ENCODE measurements around the gene RB1.

RB1 gene

DNA sequence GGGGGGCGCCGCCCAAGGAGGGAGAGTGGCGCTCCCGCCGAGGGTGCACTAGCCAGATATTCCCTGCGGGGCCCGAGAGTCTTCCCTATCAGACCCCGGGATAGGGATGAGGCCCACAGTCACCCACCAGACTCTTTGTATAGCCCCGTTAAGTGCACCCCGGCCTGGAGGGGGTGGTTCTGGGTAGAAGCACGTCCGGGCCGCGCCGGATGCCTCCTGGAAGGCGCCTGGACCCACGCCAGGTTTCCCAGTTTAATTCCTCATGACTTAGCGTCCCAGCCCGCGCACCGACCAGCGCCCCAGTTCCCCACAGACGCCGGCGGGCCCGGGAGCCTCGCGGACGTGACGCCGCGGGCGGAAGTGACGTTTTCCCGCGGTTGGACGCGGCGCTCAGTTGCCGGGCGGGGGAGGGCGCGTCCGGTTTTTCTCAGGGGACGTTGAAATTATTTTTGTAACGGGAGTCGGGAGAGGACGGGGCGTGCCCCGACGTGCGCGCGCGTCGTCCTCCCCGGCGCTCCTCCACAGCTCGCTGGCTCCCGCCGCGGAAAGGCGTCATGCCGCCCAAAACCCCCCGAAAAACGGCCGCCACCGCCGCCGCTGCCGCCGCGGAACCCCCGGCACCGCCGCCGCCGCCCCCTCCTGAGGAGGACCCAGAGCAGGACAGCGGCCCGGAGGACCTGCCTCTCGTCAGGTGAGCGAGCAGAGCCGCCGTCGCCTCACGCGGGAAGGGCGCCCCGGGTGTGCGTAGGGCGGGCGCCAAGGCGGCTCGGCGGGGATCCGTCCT, at the start of gene RB1:
RB1 (plus strand) TSS at position 393 of the 784 bp plus-strand sequence; CDS start at position 555, 162 bp downstream.
- DNase-seq: peak; percentile 4 to 51

DNA sequence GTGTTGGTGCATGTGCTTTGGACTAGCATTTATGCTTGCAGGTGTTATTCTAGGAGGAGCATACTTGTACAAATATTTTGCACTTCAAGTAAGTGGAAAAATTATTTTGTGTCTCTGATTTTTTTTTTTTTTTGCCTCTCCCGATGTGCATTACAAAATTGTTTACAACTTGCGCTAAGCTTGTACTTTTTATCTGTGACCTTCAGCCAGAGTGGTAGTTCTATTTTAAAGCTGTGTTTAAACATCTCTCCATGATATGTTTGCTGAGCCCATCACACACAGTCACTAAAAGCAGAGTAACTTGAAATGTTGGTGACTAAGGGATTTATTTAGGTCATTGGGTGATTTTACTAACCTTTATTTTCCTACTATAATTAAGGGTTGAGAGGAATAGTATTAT, 49.7 kb upstream of the RB1 start:
- DNase-seq: no peak

DNA sequence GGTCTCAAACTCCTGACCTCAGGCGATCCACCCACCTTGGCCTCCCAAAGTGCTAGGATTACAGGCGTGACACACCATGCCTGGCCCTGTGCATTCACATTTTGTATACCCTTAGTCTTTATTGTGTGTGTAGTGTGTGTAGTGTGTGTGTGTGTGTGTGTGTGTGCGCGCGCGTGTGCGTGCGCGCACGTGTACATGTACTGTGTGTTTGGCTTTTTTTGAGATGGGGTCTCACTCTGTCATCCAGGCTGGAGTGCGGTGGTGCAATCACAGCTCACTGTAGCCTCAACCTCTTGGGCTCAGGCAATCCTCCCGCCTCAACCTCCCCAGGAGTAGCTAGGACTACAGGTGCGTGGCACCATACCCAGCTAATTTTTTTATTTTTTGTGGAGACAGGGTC, 48.5 kb upstream of the RB1 start:
- DNase-seq: no peak

DNA sequence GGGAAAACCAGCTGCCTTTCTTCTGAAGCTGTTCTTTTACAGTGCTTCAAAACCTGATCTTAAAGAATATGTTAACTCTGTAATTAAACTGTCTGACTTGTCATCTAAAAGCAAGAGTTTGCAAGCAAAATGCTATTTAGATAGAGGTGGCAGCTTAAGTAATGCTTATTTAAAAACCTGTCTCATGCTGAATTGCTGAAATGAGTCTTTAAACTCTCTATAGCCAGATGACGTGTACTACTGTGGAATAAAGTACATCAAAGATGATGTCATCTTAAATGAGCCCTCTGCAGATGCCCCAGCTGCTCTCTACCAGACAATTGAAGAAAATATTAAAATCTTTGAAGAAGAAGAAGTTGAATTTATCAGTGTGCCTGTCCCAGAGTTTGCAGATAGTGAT, 47.6 kb upstream of the RB1 start:
- DNase-seq: no peak

DNA sequence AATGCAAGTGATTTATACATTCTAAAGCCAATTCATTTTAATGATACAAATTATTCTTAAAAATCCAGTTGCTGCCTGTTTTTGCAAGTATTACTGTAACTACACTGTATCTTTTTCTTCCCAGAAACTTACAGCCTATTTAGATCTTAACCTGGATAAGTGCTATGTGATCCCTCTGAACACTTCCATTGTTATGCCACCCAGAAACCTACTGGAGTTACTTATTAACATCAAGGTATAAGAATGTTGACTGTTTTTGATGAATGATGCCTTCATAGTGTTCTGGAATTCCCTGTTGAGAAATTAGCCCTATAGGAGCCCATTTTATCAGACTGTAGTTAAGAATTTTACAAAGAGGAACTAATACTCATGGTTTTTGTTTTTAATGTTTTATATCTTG, 45.5 kb upstream of the RB1 start:
- no peak for DNase-seq

DNA sequence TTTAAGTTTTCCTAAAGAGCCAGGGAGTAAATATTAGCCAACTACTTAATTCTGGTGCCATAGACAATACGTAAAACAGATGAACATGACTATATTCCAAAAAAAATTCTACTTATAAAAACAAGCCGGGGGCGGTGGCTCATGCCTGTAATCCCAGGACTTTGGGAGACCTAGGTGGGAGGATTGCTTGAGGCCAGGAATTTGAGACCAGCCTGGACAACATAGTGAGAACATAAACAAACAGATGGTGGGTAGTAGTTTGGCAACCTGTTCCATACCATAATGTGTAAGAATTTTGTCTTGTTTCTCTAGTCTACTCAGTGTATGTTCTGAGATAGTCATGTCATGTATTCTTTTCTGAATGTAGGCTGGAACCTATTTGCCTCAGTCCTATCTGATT, 45.1 kb upstream of the RB1 start:
- no peak for DNase-seq

DNA sequence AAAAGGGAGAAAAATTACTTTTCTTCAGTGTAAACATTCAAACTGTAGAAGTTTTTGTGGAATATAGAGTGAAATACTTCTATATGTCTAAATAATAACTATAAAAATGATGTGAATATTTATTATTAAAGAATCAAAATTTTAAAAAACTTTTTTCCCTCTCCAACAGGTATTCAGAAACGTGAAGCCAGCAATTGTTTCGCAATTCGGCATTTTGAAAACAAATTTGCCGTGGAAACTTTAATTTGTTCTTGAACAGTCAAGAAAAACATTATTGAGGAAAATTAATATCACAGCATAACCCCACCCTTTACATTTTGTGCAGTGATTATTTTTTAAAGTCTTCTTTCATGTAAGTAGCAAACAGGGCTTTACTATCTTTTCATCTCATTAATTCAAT, 42.6 kb upstream of the RB1 start:
- no peak for DNase-seq

DNA sequence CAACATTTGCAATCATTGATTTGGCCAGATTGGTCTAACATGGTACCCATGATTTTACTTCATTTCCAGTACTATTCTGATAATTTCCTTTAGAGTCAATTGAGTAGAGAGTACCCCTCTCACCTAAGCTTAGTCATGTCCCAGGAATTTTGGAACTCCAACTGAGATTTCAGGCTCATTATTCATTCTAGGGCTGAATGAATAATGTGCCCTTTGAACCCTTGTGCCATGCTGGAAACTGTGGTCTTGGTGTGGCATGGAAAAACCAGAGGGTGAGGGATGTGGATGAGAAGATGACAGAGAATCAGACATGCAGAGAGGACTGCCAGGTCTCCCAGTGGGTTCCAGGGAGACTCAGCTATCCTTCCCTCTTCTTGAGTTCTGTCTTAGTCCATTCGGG, 40.4 kb upstream of the RB1 start:
- DNase-seq: no peak

DNA sequence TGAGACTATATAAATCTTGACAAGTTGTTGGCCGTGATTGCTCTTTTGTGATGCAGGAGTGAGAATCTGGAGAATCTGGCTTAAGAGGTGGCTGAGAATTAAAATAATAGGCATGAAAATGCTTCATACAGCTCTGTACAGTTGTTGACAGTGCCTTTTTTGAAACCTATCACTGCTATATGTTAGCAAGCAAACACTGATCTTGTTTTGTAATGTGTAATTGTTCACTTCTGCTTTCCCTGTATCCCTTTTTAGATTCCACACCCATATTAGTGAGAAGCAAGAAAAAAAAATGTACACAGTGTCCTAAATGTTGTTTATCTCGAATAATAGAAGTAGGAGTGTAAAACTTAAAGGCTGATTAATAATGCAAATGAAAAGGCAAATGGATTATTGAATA, 39.5 kb upstream of the RB1 start:
- DNase-seq: no peak

DNA sequence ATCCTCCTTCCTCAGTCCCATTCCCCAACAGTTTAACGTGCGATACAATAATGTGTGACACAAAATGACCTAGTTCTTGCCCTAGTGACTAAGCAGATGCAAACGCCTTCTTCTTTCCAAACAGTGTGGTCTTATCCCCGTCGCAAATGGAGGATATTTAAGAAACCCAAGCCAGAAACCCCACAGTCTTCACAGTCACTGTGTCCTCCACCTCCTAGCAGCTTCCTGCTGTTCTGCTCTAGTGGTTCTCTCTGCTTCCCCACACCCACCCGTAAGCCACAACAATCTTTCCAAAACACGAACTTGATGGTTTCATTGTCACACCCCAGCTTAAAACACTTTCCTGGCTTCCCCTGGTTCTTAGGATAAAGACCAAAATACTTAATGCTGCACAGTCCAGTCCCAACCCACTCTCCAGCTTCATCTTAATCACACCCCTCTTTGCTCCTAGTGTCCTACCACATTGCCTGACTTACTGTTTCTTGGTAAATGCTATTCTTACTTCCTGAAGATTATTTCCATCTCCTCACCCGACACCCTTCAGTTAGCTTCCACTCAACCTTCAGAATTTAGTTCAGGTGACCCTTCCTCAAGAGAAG, 38.2 kb upstream of the RB1 start:
- DNase-seq: no peak

DNA sequence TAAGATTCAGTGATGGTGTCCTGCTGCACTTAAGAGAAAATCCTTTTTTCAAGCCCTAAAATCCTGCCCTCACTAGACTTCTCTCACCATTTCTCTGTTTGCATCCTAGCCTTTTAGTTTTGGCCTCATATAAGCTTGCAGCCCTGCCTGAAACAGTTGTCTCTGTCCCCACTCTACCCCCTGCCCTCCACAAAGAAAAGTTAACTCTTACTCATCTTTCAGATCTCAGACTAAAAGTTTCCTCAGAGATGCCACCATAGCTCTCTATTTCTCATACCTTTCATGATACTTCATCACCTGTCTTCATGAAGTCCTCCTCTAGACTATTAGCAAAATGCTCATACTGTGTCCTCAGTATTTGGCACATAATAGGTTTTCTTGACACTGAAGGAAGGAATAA, 37.4 kb upstream of the RB1 start:
- DNase-seq: no peak

DNA sequence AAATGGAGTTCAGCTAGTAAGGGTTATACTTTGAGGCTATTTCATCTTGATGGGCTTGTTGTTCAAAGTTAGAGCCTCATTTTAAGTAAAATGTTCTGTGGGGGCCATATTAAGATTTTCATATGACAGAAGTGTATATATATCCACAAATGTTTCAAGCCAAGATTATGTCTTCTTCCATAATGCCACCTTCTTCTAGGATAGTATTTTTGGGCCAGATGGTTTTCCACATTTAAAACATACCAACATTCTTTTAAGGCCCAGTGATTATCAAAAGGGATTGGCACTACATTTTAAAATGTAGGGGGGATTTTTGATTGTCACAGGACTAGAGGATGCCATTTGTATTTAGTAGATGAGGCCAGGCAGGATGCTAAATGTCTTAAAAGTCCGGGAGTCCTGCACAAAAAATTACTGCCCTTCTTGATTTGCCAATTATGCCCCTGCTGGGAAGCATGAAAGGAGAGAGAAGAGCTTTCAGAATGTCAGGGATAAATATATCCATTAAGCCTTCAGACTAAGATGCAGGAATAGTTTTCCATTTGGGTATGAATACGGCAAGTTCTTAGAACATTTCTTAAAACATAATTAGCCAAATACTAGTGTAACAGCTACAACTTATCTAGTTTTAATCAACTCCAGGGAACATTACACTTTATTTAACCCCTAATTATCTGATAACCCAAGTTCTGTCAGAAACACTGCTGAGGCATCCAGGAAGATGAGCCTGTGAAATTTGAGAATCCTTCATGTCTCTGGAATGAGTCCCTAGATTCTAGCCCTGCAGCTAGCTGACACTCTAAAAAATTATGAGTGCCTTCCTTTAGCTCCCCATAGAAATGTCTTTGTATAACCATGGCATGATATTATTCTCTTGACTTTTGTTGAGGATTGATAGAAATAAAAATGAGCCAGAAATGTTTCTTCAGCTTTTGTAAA, 36.6 kb upstream of the RB1 start:
- DNase-seq: no peak

DNA sequence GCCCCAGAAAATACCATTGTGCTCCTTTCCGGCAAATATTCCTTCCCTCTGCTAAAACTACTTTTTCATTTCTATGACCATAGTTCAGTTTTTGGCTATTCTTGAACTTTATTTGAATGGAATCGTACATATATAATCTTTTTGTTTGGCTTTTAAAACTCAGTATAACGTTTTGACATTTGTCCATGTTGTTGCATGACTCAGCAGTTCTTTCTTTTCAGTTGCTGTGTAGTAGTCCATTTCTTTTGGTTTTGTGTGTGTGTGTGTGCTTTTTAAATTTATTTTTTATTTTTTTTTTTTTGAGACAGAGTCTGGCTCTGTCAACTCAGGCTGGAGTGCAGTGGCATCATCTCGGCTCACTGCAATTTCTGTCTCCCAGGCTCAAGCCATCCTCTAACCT, 35.5 kb upstream of the RB1 start:
- no peak for DNase-seq

DNA sequence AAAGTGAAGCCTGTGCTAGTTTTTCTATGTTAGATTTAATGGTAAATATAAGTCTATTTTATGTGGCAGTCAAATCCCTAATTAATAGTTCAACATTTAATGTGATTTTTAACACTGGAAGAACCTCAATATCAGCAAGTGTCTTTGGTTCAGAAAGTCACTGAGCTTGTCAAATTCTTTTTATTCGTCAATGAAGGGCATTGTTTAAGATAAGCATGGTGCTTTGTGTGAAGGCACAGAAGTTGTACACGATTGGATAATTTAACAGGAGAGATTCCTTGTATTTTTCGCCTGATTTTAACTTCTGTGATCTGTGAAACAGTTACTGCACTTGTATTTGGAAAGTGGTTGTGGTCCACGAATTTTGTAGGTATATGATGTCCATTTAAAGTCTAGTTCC, 30.2 kb upstream of the RB1 start:
- DNase-seq: no peak

DNA sequence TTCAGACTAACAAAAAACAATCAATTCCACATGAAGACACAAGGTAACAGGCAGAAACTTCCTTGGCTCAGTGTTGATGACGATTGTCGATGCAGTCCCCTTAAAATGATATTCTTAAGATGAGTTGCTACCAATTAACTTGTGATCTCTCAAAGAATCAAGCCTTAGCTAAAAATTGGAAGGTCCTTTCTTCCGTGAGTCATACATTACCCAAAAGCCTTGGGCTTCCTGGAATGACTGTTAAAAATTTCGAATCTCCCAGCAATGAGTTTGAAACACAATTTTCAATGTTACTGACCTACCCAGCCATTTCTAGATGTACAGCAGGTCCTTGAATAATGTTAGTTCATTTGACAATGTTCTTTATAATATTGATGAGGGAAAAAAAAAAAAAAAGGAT, 28.0 kb upstream of the RB1 start:
- DNase-seq: no peak

DNA sequence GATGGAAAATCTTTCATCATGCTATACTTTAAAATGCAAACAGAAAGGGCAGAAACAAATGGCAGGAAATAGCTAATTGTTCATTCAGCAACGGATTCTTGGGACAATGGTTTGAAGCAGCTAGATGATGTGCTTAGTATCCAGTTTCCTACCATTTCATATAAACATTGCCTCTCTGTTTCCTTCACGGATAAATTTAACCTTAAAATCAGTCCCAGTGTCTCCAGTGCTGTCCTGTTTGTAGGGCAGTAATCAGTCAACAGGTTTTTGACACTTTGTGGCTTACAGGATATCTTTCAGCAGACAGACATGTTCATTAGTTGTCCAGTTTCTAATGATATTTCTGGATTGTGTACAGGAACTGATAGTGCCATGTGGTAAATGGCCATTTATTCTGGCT, 24.7 kb upstream of the RB1 start:
- no peak for DNase-seq

DNA sequence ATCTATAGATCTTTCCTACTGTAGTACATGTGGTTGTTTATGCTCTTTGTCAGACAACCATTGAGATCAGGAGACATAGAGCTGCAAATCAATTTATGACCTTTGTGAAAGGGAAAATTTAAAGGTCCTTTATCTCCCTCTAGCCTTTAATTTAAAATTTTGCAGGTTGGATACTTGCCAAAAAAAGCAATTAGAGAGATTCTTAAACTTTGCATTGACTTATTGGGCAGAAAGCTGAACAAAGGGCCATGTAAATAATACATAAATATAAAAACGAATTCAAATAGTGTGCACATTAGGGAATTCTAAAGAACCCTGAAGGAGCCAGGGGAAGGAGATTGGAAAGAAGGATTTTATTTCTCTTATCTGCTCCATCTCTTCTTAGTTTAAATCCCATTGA, 22.0 kb upstream of the RB1 start:
- DNase-seq: no peak

DNA sequence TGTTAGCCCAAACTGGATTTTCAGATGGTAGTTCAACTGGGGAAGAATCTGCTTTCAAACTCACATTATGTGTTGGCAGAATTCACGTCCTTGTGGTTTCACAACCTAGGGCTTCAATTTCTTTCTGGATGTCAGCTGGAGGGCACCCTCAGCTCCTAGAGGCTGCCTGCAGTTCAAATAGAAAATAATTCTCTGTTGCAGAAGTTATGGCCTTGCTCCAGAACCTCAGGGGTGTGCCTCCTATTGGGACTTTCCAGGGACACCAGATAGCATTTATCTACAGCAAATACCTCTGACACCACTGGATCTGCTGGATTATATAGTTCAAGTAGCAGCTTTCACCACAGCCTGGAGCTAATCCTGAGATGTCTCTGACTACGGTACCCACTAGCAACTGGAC, 11.8 kb upstream of the RB1 start:
- no peak for DNase-seq

DNA sequence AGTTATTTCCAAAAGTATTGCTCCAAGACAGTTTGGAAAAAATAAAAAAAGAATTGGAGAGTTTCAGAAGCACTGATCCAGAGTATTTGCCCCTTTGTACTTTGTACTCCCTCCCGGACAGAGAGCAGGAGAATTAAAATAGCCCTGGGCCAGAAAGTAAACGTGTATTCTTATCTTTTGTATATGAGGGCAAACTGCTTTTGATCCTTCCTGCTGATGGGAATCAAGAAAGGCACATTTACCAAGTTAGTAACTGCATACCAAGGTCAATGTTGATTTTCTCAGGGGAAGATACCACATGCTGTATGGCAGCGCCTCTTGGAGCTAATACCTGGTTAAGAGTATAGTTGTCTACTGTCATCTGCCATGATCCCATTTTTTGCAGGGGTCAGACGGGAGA, 10.9 kb upstream of the RB1 start:
- no peak for DNase-seq

DNA sequence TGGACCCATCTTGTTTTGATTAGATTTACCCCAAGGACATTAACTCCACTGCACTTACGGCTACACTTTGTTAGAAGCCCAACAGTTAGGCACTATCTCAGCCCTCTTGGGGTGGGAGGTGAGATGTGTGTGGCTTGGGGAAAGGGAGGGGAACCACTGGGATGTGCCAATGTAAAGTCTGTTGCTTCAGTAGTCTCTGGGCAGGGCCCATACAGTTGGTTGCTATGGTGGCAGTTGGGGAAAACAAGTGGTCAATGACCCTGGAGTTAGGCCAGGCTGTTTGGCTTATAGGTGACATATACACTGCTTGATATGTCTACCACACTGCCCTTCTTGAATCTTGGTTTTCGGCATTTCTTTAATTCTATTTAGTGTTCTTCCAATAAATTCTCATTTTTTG, 8.9 kb upstream of the RB1 start:
- no peak for DNase-seq

DNA sequence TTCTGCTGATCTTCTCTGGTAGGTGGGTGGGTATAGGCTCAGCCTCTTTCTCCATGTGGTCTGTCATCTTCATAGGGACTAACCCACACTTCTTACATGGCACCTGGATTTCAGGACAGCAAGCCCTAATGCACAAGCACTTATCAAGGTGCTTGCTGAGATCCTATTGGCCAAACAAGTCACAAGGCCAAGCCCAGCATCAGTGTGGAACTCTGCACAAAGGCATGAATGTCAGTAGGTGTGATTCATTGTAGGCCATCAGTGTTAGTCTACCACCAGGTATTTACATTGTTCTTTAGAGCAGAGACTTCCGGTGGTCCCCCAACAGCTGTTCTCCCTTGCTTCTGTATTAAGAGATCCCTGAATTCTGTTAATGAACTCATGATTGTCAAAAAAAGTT, 8.3 kb upstream of the RB1 start:
- DNase-seq: no peak

DNA sequence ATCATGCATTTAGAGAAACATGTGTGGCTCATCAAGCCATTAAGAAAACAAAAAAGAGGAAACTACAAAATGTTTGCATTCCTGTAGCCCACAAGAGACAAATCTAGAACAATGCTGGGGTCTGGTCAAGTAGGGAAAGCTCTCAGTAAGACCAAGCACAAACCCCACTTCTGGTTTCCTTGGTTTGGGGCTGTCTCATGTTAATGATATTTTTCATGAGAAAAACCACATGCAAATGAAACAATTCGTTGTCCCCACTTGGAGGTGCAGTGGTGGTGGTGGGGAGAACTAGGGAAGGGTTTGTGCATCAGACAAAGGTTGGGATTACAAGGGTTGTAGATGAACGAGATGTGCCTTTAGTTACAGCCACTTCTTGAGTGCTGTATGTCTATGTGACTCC, 7.0 kb upstream of the RB1 start:
- no peak for DNase-seq

DNA sequence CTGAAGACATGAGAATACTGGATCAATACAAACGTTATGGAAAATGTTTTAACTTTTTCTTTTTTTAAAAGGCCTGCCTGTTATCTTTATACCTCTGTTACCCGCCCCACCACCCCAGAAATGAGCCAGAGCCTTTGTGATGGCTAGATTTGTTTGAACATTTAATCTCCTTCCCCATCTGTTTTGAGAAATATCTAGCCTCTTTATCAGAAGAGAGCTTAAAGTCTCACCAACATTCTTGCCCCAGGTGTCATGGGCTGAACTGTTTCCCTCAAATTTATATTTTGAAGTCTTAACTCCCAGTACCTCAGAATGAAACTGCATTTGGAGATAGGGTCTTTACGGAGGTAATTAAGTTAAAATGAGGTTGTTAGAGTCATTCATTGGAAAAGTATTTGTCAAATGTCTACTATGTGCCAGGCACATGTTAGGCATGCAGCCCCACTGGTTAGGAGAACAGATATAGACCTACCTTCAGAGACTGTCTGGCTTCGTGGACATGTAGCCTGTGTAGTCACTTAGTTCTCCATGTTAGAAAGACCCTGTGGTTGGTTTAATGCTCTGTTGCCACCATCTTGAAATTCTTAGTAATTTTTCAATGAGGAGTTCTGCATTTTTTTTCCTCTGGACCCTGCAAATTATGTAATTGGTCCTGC, 6.3 kb upstream of the RB1 start:
- DNase-seq: no peak
